Esophagus muscularis mucosa (tissue), 4 donors: Measurements from ENCODE around the gene PRIMA1. TPM values are rescaled to one million over a fixed set of nuclear protein-coding genes. Genes with fewer than 3 reads are reported as not detected.
A peak's percentile ranks its signal among the peaks of the same experiment; 100 is the strongest.

Experiments
- DNase-seq: peaks from one replicate; pipeline ENCODE4 v3.0.0-alpha.2; 2017; ENCODE audit errors: extremely low spot score
- H3K27ac ChIP-seq, 4 donors: fragments of 200-600 bp; sonication (generic); replicated peaks in 1 of 4; 1 replicate in 3 of 4; 2 replicates in 1 of 4; pipeline ENCODE4 v1.5.1; 2016 to 2019; ENCODE audit warnings: mild to moderate bottlenecking in 1 of 4
- H3K27me3 ChIP-seq, 4 donors: fragments of 200-600 bp; sonication (generic); one replicate each; pipeline versions ENCODE4 v1.5.1 to v1.6.0; 2016 to 2019
- H3K36me3 ChIP-seq, 4 donors: fragments of 200-600 bp; sonication (generic); one replicate each; pipeline ENCODE4 v1.5.1; 2016 to 2019
- H3K4me1 ChIP-seq, 4 donors: fragments of 200-600 bp; sonication (generic); one replicate each; pipeline ENCODE4 v1.5.1; 2016 to 2019
- H3K4me3 ChIP-seq, 4 donors: fragments of 200-600 bp; sonication (generic); 1 replicate in 2 of 4; 2 replicates in 2 of 4; pipeline ENCODE4 v1.5.1; 2016 to 2019; ENCODE audit warnings: mild to moderate bottlenecking in 4 of 4, moderate library complexity in 1 of 4
- H3K9me3 ChIP-seq, 4 donors: fragments of 200-600 bp; sonication (generic); 1 replicate in 3 of 4; 2 replicates in 1 of 4; pipeline ENCODE4 v1.5.1; 2016 to 2019
- EP300 ChIP-seq: sonication (generic); formaldehyde crosslinking; IDR thresholded peaks from one replicate; pipeline ENCODE4 v1.6.1; 2017; ENCODE audit warnings: antibody characterized with exemption
- POLR2A ChIP-seq: fragments of 450-650 bp; IDR thresholded peaks from one replicate; pipeline ENCODE4 v1.6.1; 2017; ENCODE audit warnings: antibody characterized with exemption, moderate library complexity, mild to moderate bottlenecking, low read depth
- POLR2AphosphoS5 ChIP-seq, 2 donors: sonication (generic); formaldehyde crosslinking; IDR thresholded peaks; one replicate each; pipeline ENCODE4 v1.6.1; 2017; ENCODE audit warnings: antibody characterized with exemption in 2 of 2
- WGBS: methylation state at CpG from one replicate; pipeline ENCODE4 v1.1.5; 2018; 5-methylcytosine and 5-hydroxymethylcytosine counted together
- intact Hi-C: fragments of 100-400 bp; cut with DNase I; formaldehyde crosslinking; loops from one replicate; pipeline ENCODE4 v1.15.1; 2023
- total RNA-seq, 4 donors: library from RNA; depleted of rRNA; stranded (reverse); fragments of >200 nt; gene quantifications; one replicate each; pipeline versions ENCODE4 v1.1.0 to v1.2.1, GENCODE V29; 2016
- TF ChIP-seq, protein P1 (sequence below), 3 experiments: fragments of 200-600 bp in 2 of 3; fragments of 450-650 bp in 1 of 3; sonication (generic) in 2 of 3; IDR thresholded peaks; one replicate each; pipeline ENCODE4 v1.5.1; 2017 to 2019; ENCODE audit warnings: antibody characterized with exemption in 3 of 3, mild to moderate bottlenecking in 2 of 3, moderate library complexity in 1 of 3

PRIMA1 gene
- total RNA-seq, 4 donors from 2014 or later: 18.7 to 30.9 (median 21.8) TPM

DNA sequence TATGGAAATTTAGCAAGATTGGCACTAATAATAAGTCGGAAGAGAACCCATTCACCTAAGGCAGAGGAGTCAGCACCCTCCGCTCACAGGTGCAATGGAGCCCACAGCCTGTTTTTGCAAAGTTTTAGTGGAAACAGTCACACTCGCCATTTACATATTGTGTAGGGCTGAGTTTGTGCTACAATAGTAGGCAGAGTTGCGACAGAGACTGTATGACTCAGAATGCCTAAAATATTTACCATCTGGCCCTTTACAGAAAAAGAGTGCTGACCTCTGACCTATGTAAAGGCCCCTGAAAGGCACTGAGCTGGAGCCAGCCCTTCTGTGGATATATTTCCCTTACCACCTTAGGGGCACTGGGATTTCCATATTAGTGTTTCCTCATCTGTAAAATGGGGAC lies 79.0 kb downstream of the PRIMA1 start:
- DNase-seq: peak; percentile 82
- Histone ChIP-seq H3K9me3 (no peaks in the 10 kb centered on the region), H3K27ac (no peak overlapping the region), H3K36me3 (no peaks in the 10 kb centered on the region), H3K4me1 (peaks cover 0 to 7% (median 5%) of the 10 kb centered on the region in 4 donors), H3K4me3 (no peak overlapping the region), H3K27me3 (peaks cover 0 to 19% (median 0%) of the 10 kb centered on the region in 4 donors)
- WGBS: 94% methylated on average over 4 of the region's 4 CpGs
- intact Hi-C loops: no loop called here
- TF ChIP-seq POLR2AphosphoS5 (IDR thresholded peaks at IDR 0.05) (no peak), EP300 (no peak), POLR2A (no peak)
- TF ChIP-seq, protein P1, sequence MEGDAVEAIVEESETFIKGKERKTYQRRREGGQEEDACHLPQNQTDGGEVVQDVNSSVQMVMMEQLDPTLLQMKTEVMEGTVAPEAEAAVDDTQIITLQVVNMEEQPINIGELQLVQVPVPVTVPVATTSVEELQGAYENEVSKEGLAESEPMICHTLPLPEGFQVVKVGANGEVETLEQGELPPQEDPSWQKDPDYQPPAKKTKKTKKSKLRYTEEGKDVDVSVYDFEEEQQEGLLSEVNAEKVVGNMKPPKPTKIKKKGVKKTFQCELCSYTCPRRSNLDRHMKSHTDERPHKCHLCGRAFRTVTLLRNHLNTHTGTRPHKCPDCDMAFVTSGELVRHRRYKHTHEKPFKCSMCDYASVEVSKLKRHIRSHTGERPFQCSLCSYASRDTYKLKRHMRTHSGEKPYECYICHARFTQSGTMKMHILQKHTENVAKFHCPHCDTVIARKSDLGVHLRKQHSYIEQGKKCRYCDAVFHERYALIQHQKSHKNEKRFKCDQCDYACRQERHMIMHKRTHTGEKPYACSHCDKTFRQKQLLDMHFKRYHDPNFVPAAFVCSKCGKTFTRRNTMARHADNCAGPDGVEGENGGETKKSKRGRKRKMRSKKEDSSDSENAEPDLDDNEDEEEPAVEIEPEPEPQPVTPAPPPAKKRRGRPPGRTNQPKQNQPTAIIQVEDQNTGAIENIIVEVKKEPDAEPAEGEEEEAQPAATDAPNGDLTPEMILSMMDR (IDR thresholded peaks at IDR 0.05): no peak

DNA sequence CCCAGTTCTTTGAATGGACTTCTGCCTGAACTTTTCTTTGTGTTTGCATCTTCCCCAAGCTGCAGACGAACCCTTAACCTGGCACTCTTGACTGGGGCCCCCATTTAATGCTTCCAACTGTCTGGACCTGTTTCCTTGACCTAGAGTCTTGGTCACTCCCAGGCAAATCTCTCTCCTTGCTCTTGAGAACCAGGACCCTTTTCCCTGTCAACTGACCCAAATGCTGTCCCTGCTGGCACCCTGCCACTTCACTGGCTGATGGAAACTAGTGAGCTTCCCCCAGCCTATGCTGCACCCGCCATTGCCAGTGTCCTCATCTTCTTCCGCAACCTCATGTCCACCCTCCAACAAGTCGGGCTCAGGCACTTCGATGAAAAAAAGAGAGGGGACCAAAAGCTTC lies 79.5 kb downstream of the PRIMA1 start:
- Histone ChIP-seq H3K4me1 (peaks cover 0 to 7% (median 5%) of the 10 kb centered on the region in 4 donors), H3K4me3 (no peak overlapping the region), H3K9me3 (no peaks in the 10 kb centered on the region), H3K27me3 (peaks cover 0 to 15% (median 0%) of the 10 kb centered on the region in 4 donors), H3K27ac (no peak overlapping the region), H3K36me3 (no peaks in the 10 kb centered on the region)
- 76% methylated on average over 5 of the region's 5 CpGs for WGBS
- TF ChIP-seq EP300 (no peak), POLR2AphosphoS5 (IDR thresholded peaks at IDR 0.05) (no peak), POLR2A (no peak)
- TF ChIP-seq, protein P1 (IDR thresholded peaks at IDR 0.05): no peak
- peak; percentile 72 for DNase-seq
- intact Hi-C loops: no loop called here

DNA sequence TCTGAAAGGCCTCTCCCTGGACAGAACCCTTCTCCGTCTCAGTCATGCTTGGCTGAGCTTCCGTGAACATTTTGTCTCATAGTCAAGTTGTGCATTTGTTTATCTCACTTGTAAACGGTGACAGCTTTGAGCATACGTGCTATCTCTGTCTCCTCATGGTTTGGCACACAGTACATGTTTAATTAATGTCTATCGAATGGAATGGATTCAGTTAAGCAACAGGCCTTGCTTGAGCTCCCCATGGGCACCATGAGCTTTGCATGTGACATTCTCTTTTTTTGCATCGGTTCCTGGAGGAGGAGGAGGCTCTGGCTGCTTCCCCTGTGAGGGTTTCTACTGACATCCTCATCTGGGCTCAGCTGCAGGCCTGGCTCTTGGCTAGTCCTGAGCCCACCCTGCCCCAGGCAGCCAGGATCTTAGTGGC lies 80.0 kb downstream of the PRIMA1 start:
- TF ChIP-seq POLR2AphosphoS5 (IDR thresholded peaks at IDR 0.05) (peak in 1 of 2 donors; percentile 26), EP300 (no peak), POLR2A (no peak)
- TF ChIP-seq, protein P1 (IDR thresholded peaks at IDR 0.05): no peak
- no peaks in the 10 kb centered on the region for H3K9me3 ChIP-seq
- H3K36me3 ChIP-seq: no peaks in the 10 kb centered on the region
- 58% methylated on average over 6 of the region's 6 CpGs for WGBS
- intact Hi-C loops: no loop called here
- no peak overlapping the region for H3K4me3 ChIP-seq
- DNase-seq: peak; percentile 90
- H3K4me1 ChIP-seq: peaks cover 0 to 7% (median 5%) of the 10 kb centered on the region in 4 donors
- peaks cover 0 to 10% (median 0%) of the 10 kb centered on the region in 4 donors for H3K27me3 ChIP-seq
- no peak overlapping the region for H3K27ac ChIP-seq

DNA sequence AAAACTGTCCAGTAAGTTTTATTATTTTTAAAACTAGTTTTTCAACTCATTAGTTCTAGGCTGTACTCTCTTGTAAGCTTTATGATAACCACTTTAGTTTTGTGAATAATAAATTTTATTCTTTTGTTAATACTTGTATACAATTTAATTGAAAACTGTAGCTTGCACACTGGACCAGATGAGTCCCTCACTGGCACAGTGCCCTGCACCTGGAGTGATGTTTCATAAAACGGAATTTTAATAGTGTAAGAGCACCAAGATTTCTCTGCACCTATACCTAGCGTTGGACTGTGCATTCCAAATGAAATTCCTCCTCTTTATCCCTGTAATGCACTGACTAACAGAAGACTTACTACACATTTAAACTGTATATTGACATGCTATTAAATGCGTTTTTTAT lies 80.8 kb downstream of the PRIMA1 start:
- no peaks in the 10 kb centered on the region for H3K9me3 ChIP-seq
- TF ChIP-seq POLR2AphosphoS5 (IDR thresholded peaks at IDR 0.05) (no peak), EP300 (no peak), POLR2A (no peak)
- TF ChIP-seq, protein P1 (IDR thresholded peaks at IDR 0.05): no peak
- H3K36me3 ChIP-seq: no peaks in the 10 kb centered on the region
- intact Hi-C loops: no loop called here
- H3K27ac ChIP-seq: no peak overlapping the region
- 83% methylated on average over 3 of the region's 3 CpGs for WGBS
- H3K4me1 ChIP-seq: peaks cover 0 to 7% (median 5%) of the 10 kb centered on the region in 4 donors
- peaks cover 0 to 3% (median 0%) of the 10 kb centered on the region in 4 donors for H3K27me3 ChIP-seq
- no peak overlapping the region for H3K4me3 ChIP-seq
- DNase-seq: peak; percentile 74

DNA sequence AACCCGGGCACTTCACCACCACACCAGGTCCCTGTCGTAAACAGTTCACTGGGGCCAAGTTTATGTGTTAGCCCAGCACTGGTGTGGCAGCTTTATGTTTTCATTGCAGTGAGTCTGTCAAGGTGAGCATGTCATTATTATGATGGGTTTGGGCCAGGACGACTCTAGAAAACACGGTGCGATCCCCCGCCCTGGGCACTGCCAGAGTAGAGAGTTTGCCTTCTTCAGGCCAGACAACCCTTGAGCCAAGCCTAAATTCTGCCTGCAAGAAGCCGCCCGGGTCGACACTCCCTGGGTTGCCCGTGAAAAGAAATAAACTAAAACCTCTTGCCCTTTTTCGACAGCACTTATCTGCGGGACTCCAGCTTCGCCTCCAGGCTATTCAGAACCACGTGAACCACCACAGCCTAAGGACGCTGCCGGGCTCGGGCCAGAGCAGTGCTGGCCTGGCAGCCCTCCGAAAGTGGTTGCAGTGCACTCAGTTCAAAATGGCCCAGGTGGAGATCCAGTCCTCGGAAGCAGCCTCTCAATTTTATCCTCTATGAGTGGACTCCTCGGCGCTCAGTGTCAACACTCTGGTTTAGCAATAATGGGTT lies 81.8 kb downstream of the PRIMA1 start:
- 89% methylated on average over 21 of the region's 21 CpGs for WGBS
- intact Hi-C loops: no loop called here
- Histone ChIP-seq H3K27me3 (no peaks in the 10 kb centered on the region), H3K27ac (no peak overlapping the region), H3K36me3 (no peaks in the 10 kb centered on the region), H3K4me3 (no peak overlapping the region), H3K9me3 (no peaks in the 10 kb centered on the region), H3K4me1 (peaks cover 0 to 7% (median 5%) of the 10 kb centered on the region in 4 donors)
- DNase-seq: peak; percentile 92
- TF ChIP-seq EP300 (no peak), POLR2A (no peak), POLR2AphosphoS5 (IDR thresholded peaks at IDR 0.05) (no peak)
- TF ChIP-seq, protein P1 (IDR thresholded peaks at IDR 0.05): no peak
